GM12892 (cell line): ENCODE results near the gene MYO18B.

Experiments
- POLR2A ChIP-seq: IDR thresholded peaks from 2 replicates; pipeline ENCODE4 v1.6.1; 2011; ENCODE audit warnings: low read depth, low read length, control low read depth
- POLR2AphosphoS5 ChIP-seq: IDR thresholded peaks from 2 replicates; pipeline ENCODE4 v1.6.1; 2011; ENCODE audit warnings: low read depth, low read length, control low read depth

- TF ChIP-seq POLR2AphosphoS5, result no peak
- TF ChIP-seq POLR2A, result no peak
These were observed 48.8 kb upstream of the MYO18B start for GRCh38 chr22:25693268-25693565.
